GM23338 (cell line): ENCODE data around the gene ANO7. TPM values are rescaled to one million over a fixed set of nuclear protein-coding genes. Genes with fewer than 3 reads are reported as not detected.

Experiments
- ATAC-seq: fragments of 200-7000 bp; cut with Tn5 transposase; 3 replicates; pipeline ENCODE4 v1.9.1; 2020
- DNase-seq: peaks from one replicate; pipeline ENCODE4 v3.0.0-alpha.2; 2015; ENCODE audit warnings: low spot score
- H2AFZ ChIP-seq: fragments of 200-600 bp; sonication (generic); 2 replicates; pipeline ENCODE4 v1.8.0; 2016; ENCODE audit warnings: antibody characterized with exemption, mild to moderate bottlenecking, moderate library complexity
- H3F3A ChIP-seq: fragments of 200-600 bp; sonication (generic); replicated peaks from 2 replicates; pipeline ENCODE4 v1.8.0; 2017; ENCODE audit warnings: antibody characterized with exemption, mixed run types, low read depth
- H3K27ac ChIP-seq: fragments of 200-600 bp; sonication (generic); 2 replicates; pipeline ENCODE4 v1.6.1; 2016; ENCODE audit warnings: low read depth
- H3K27me3 ChIP-seq: fragments of 200-600 bp; sonication (generic); 2 replicates; pipeline ENCODE4 v1.8.0; 2016; ENCODE audit warnings: mild to moderate bottlenecking, mixed run types, moderate library complexity; ENCODE audit not compliant: insufficient read depth
- H3K36me3 ChIP-seq: fragments of 200-600 bp; sonication (generic); 2 replicates; pipeline ENCODE4 v1.8.0; 2016; ENCODE audit warnings: mild to moderate bottlenecking; ENCODE audit not compliant: insufficient read depth
- H3K4me1 ChIP-seq: fragments of 200-600 bp; sonication (generic); 2 replicates; pipeline ENCODE4 v1.8.0; 2016; ENCODE audit warnings: mild to moderate bottlenecking, moderate library complexity; ENCODE audit not compliant: insufficient read depth
- H3K4me2 ChIP-seq: fragments of 200-600 bp; sonication (generic); 2 replicates; pipeline ENCODE4 v1.7.1; 2017; ENCODE audit warnings: mixed run types
- H3K4me3 ChIP-seq: fragments of 200-600 bp; sonication (generic); 2 replicates; pipeline ENCODE4 v1.6.1; 2016; ENCODE audit warnings: mixed run types
- H3K79me2 ChIP-seq: fragments of 200-600 bp; sonication (generic); replicated peaks from 2 replicates; pipeline ENCODE4 v1.8.0; 2017; ENCODE audit warnings: mild to moderate bottlenecking; ENCODE audit not compliant: insufficient read depth
- H3K9me2 ChIP-seq: fragments of 200-600 bp; sonication (generic); 2 replicates; pipeline ENCODE4 v1.8.0; 2017; ENCODE audit not compliant: insufficient read depth
- H4K20me1 ChIP-seq: fragments of 200-600 bp; sonication (generic); replicated peaks from 2 replicates; pipeline ENCODE4 v1.8.0; 2017; ENCODE audit warnings: mild to moderate bottlenecking; ENCODE audit not compliant: insufficient read depth
- H3K27ac Mint-ChIP-seq: 2 replicates; pipeline ENCODE4 v1.8.0; 2020; ENCODE audit warnings: inconsistent platforms, mild to moderate bottlenecking, moderate library complexity, mixed read lengths
- H3K27me3 Mint-ChIP-seq: 3 replicates; pipeline ENCODE4 v1.8.0; 2022; ENCODE audit warnings: low read depth, mild to moderate bottlenecking, moderate library complexity, mixed read lengths, inconsistent platforms; ENCODE audit not compliant: insufficient read depth, poor library complexity
- H3K36me3 Mint-ChIP-seq: 3 replicates; pipeline ENCODE4 v1.8.0; 2021; ENCODE audit warnings: low read depth, mild to moderate bottlenecking, inconsistent platforms, moderate library complexity, mixed read lengths
- H3K4me1 Mint-ChIP-seq: 3 replicates; pipeline ENCODE4 v1.8.0; 2020; ENCODE audit warnings: mild to moderate bottlenecking, inconsistent platforms, mixed read lengths
- H3K4me3 Mint-ChIP-seq: 3 replicates; pipeline ENCODE4 v1.8.0; 2021; ENCODE audit warnings: moderate library complexity, mild to moderate bottlenecking, inconsistent platforms, mixed read lengths
- H3K9me3 Mint-ChIP-seq: 3 replicates; pipeline ENCODE4 v1.8.0; 2020; ENCODE audit warnings: moderate library complexity, mild to moderate bottlenecking, inconsistent platforms, mixed read lengths
- CREB1 ChIP-seq: fragments of 250-450 bp; sonication (Bioruptor Pico); IDR thresholded peaks from 2 replicates; pipeline ENCODE4 v1.5.0; 2020; ENCODE audit warnings: low read depth, mild to moderate bottlenecking, moderate library complexity
- EZH2 ChIP-seq: fragments of 200-600 bp; sonication (generic); IDR thresholded peaks from one replicate; pipeline ENCODE4 v1.8.0; 2017; ENCODE audit warnings: antibody characterized with exemption, mild to moderate bottlenecking, low read depth; ENCODE audit not compliant: unreplicated experiment
- EZH2phosphoT487 ChIP-seq: fragments of 200-600 bp; sonication (generic); IDR thresholded peaks from one replicate; pipeline ENCODE4 v1.8.1; 2018; ENCODE audit warnings: antibody characterized with exemption; ENCODE audit not compliant: unreplicated experiment
- STAT1 ChIP-seq: IDR thresholded peaks from one replicate; pipeline ENCODE4 v1.6.1; 2016; ENCODE audit warnings: antibody characterized with exemption; ENCODE audit not compliant: unreplicated experiment
- ZNF114 ChIP-seq: fragments of 250-450 bp; sonication (Bioruptor Pico); IDR thresholded peaks from 2 replicates; pipeline ENCODE4 v1.5.0; 2020; ENCODE audit warnings: mild to moderate bottlenecking, moderate library complexity
- polyA plus RNA-seq: library from polyadenylated mRNA; unstranded; fragments of >200 nt; fragmentation: Nextera tagmentation; extraction: Ambion mirVana; gene quantifications from 2 replicates; pipeline ENCODE4 v1.2.1, GENCODE V29; 2016
- total RNA-seq: library from RNA; depleted of rRNA; stranded (reverse); fragments of >200 nt; shearing (Covaris generic); gene quantifications from 2 replicates; pipeline ENCODE4 v1.2.3, GENCODE V29; 2014
- TF ChIP-seq, protein P1 (sequence below): fragments of 250-450 bp; sonication (Bioruptor Pico); IDR thresholded peaks from 2 replicates; pipeline ENCODE4 v1.5.0; 2020; ENCODE audit warnings: mild to moderate bottlenecking, moderate library complexity

The ANO7 gene
- total and polyA plus RNA-seq, 2 experiments from 2014 or later, result 3.6 to 5.1 TPM

DNA sequence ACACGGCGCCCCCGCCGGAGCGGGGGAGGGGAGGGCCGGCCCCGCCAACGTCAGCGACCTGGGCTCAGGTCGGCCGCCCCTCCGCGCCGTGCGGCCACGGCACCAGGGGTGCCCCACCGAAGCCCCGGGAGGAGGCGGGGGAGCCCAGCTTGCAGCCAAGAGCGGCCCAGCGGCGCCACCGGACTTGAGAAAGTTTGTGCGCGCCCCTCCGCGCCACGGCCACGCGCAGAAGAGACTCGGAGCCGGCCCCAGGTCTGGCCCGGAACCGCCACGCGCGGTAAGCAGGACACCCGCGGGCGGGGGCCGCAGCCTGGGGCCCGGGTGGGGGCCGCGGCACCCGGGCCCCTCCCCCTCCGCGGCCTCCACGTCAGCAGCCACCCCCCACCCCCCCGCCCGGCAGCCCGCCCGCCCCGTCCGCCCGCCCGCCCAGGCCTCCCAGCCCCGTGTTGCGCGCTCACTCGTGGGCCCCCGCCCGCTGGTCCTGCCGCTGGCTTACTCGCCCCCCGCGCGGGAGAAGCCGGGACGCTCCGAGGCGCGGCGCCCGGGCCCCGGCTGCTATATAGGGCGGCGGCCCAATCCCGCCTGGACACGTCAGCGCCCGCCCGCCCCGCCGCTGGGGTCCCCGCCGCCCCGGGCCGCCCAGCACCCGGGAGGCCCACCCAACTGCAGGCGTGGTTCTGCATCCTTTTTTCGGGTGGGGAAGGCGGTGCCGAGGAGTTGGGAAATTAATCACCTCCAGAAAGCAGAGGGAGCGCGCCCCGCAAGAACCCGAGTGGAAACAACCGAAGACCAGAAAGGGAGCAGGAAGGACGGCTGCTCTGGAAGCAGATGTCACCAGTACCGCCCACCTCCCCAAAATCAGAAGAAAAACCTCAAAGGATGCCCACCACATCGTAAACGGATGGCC, 84.1 kb downstream of the ANO7 start (continued):
- TF ChIP-seq, protein P1, sequence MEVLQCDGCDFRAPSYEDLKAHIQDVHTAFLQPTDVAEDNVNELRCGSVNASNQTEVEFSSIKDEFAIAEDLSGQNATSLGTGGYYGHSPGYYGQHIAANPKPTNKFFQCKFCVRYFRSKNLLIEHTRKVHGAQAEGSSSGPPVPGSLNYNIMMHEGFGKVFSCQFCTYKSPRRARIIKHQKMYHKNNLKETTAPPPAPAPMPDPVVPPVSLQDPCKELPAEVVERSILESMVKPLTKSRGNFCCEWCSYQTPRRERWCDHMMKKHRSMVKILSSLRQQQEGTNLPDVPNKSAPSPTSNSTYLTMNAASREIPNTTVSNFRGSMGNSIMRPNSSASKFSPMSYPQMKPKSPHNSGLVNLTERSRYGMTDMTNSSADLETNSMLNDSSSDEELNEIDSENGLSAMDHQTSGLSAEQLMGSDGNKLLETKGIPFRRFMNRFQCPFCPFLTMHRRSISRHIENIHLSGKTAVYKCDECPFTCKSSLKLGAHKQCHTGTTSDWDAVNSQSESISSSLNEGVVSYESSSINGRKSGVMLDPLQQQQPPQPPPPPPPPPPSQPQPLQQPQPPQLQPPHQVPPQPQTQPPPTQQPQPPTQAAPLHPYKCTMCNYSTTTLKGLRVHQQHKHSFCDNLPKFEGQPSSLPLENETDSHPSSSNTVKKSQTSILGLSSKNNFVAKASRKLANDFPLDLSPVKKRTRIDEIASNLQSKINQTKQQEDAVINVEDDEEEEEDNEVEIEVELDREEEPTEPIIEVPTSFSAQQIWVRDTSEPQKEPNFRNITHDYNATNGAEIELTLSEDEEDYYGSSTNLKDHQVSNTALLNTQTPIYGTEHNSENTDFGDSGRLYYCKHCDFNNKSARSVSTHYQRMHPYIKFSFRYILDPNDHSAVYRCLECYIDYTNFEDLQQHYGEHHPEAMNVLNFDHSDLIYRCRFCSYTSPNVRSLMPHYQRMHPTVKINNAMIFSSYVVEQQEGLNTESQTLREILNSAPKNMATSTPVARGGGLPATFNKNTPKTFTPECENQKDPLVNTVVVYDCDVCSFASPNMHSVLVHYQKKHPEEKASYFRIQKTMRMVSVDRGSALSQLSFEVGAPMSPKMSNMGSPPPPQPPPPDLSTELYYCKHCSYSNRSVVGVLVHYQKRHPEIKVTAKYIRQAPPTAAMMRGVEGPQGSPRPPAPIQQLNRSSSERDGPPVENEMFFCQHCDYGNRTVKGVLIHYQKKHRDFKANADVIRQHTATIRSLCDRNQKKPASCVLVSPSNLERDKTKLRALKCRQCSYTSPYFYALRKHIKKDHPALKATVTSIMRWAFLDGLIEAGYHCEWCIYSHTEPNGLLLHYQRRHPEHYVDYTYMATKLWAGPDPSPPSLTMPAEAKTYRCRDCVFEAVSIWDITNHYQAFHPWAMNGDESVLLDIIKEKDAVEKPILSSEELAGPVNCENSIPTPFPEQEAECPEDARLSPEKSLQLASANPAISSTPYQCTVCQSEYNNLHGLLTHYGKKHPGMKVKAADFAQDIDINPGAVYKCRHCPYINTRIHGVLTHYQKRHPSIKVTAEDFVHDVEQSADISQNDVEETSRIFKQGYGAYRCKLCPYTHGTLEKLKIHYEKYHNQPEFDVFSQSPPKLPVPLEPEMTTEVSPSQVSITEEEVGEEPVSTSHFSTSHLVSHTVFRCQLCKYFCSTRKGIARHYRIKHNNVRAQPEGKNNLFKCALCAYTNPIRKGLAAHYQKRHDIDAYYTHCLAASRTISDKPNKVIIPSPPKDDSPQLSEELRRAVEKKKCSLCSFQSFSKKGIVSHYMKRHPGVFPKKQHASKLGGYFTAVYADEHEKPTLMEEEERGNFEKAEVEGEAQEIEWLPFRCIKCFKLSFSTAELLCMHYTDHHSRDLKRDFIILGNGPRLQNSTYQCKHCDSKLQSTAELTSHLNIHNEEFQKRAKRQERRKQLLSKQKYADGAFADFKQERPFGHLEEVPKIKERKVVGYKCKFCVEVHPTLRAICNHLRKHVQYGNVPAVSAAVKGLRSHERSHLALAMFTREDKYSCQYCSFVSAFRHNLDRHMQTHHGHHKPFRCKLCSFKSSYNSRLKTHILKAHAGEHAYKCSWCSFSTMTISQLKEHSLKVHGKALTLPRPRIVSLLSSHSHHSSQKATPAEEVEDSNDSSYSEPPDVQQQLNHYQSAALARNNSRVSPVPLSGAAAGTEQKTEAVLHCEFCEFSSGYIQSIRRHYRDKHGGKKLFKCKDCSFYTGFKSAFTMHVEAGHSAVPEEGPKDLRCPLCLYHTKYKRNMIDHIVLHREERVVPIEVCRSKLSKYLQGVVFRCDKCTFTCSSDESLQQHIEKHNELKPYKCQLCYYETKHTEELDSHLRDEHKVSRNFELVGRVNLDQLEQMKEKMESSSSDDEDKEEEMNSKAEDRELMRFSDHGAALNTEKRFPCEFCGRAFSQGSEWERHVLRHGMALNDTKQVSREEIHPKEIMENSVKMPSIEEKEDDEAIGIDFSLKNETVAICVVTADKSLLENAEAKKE (CRISPR knock-in tag), result no peak
- no peak for TF ChIP-seq ZNF114

DNA sequence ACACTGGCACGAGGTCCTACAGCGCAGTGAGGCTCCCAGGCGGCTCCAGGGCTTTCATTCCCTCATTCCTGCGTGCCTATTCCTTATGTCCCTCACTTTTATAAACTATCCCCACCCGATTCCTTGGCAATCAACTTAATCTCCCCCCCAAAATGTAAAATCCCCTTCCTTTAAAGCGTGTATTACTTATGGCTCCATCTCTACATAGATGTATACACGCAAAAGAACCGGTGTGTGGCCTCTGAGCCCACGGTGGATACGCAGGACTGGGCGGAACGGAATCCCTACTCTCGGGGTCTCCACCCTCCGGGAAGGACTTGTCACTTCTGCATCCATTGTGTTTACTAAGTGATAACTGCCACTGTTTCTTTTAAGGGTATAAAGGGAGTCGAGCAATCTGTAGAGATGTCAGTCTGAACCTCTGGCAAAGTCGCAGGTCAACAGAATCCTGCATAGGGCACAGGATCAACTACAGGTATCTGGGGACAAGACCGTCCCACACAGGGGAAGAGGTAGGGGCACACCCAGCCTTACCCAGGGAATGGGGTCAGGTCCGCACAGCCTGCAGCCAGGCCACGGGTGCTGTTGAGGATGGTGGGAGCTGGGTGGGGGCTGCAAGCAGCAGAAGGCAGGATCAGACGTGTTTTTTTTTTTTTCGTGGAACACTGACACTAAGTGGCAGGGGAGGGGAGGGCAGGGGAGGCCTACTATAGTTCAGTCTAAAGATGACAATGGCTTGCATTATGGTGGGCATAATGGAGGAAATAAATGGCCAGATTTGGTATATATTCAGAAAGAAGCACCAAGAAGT, 84.9 kb downstream of the ANO7 start:
- Mint-ChIP-seq H3K4me1 (peaks cover 32% of the 10 kb centered on the region), H3K9me3 (no peaks in the 10 kb centered on the region), H3K36me3 (peaks cover 7% of the 10 kb centered on the region; the same call in 2 of the 3 replicates), H3K27me3 (peaks cover 12% of the 10 kb centered on the region), H3K27ac (no peak overlapping the region), H3K4me3 (peak overlapping the region; percentile 74)
- ATAC-seq, result peak; percentile 30
- Histone ChIP-seq H3K27ac (0 out of 2 replicates have a peak overlapping the region, but pooled peaks have one; percentile 63), H3K4me2 (peak overlapping the region; percentile 90), H3K4me1 (peaks cover 16% of the 10 kb centered on the region), H4K20me1 (peaks cover 51% of the 10 kb centered on the region), H3K79me2 (peaks cover 93% of the 10 kb centered on the region), H3F3A (0 out of 2 replicates have a peak, but pooled peaks cover 3% of the 10 kb centered on the region), H2AFZ (no peak overlapping the region), H3K36me3 (no peaks in the 10 kb centered on the region), H3K4me3 (peak overlapping the region; percentile 72), H3K27me3 (no peaks in the 10 kb centered on the region), H3K9me2 (no peaks in the 10 kb centered on the region)
- DNase-seq, result peak; percentile 28
- no peak for TF ChIP-seq STAT1
- TF ChIP-seq, protein P1 (CRISPR knock-in tag), result no peak
- TF ChIP-seq CREB1, result no peak
- no peak for TF ChIP-seq EZH2phosphoT487
- TF ChIP-seq ZNF114, result no peak
- no peak for TF ChIP-seq EZH2
